Neural cell (in vitro differentiated cells): ENCODE data around the gene AMZ2.

Experiments
- CTCF ChIP-seq: fragments of 450-650 bp; IDR thresholded peaks from 2 replicates; pipeline ENCODE4 v1.5.1; 2014; ENCODE audit warnings: antibody characterized with exemption, mild to moderate bottlenecking, moderate library complexity; ENCODE audit not compliant: poor library complexity, severe bottlenecking
- EP300 ChIP-seq: fragments of 450-650 bp; conservative IDR thresholded peaks from 2 replicates; pipeline ENCODE4 v1.6.1; 2014; ENCODE audit warnings: antibody characterized with exemption, mild to moderate bottlenecking, moderate library complexity; ENCODE audit not compliant: poor library complexity, severe bottlenecking
- EZH2 ChIP-seq: fragments of 200-600, 300-800 bp; shearing (Covaris generic), sonication (generic); IDR thresholded peaks from 2 replicates; pipeline ENCODE4 v1.6.1; 2014; ENCODE audit warnings: antibody characterized with exemption, low read length, borderline replicate concordance, mild to moderate bottlenecking; ENCODE audit not compliant: insufficient read depth, poor library complexity, severe bottlenecking
- POLR2AphosphoS5 ChIP-seq: IDR thresholded peaks from 2 replicates; pipeline ENCODE4 v1.6.1; 2012
- RAD21 ChIP-seq: fragments of 450-650 bp; conservative IDR thresholded peaks from 2 replicates; pipeline ENCODE4 v1.6.1; 2014; ENCODE audit warnings: antibody characterized with exemption, mild to moderate bottlenecking, moderate library complexity
- REST ChIP-seq: IDR thresholded peaks from 2 replicates; pipeline ENCODE4 v1.6.1; 2012; ENCODE audit warnings: borderline replicate concordance
- SMC3 ChIP-seq: fragments of 450-650 bp; conservative IDR thresholded peaks from 2 replicates; pipeline ENCODE4 v1.6.1; 2014; ENCODE audit warnings: antibody characterized with exemption, mild to moderate bottlenecking, moderate library complexity; ENCODE audit not compliant: poor library complexity

GRCh38 chr17:68295086-68295485 lies 47.2 kb downstream of the AMZ2 start:
- TF ChIP-seq CTCF (no peak), EZH2 (no peak), EP300 (no peak), RAD21 (no peak), POLR2AphosphoS5 (no peak), SMC3 (no peak), REST (no peak)
